NT2/D1 (cell line): ENCODE measurements around the gene GDF2.

Experiments used
- DNase-seq: peaks from one replicate; pipeline ENCODE4 v3.0.0-alpha.2; 2011; ENCODE audit warnings: low read depth, low spot score
- H3K27me3 ChIP-seq: 2 replicates; pipeline ENCODE4 v1.6.0; 2011; ENCODE audit warnings: mild to moderate bottlenecking; ENCODE audit not compliant: insufficient read length, insufficient read depth
- H3K36me3 ChIP-seq: 2 replicates; pipeline ENCODE4 v1.6.1; 2011; ENCODE audit warnings: mild to moderate bottlenecking, low read length, mixed read lengths; ENCODE audit not compliant: insufficient read depth, insufficient read length
- H3K4me1 ChIP-seq: 2 replicates; pipeline ENCODE4 v1.5.1; 2011; ENCODE audit not compliant: insufficient read depth, insufficient read length
- H3K4me3 ChIP-seq: 2 replicates; pipeline ENCODE4 v1.5.1; 2011; ENCODE audit warnings: low read depth; ENCODE audit not compliant: insufficient read length
- H3K9ac ChIP-seq: 2 replicates; pipeline ENCODE4 v1.6.0; 2011; ENCODE audit warnings: low read depth; ENCODE audit not compliant: insufficient read length
- H3K9me3 ChIP-seq: 2 replicates; pipeline ENCODE4 v1.5.1; 2011; ENCODE audit warnings: mild to moderate bottlenecking, low read length; ENCODE audit not compliant: insufficient read depth
- SUZ12 ChIP-seq: IDR thresholded peaks from 2 replicates; pipeline ENCODE4 v1.6.1; 2011; ENCODE audit not compliant: insufficient read length, insufficient read depth; ENCODE audit errors: extremely low read depth
- YY1 ChIP-seq: IDR thresholded peaks from 2 replicates; pipeline ENCODE4 v1.6.1; 2011; ENCODE audit not compliant: insufficient read length, insufficient read depth
- ZNF274 ChIP-seq: IDR thresholded peaks from 2 replicates; pipeline ENCODE4 v1.6.1; 2011; ENCODE audit warnings: mild to moderate bottlenecking, low read depth, low read length

The GDF2 gene

DNA sequence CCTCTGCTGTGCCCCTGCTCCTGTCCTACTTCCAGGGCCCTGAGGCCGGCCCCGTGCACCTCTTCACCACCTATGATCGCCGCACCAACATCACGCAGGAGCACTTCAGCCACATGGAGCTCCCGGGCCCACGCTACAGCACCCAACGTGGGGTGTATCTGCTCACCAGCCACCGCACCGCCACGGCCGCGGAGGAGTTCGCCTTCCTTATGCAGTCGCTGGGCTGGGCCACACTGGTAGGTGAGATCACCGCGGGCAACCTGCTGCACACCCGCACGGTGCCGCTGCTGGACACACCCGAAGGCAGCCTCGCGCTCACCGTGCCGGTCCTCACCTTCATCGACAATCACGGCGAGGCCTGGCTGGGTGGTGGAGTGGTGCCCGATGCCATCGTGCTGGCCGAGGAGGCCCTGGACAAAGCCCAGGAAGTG is 27.7 kb downstream of the GDF2 start:
- Histone ChIP-seq H3K9ac (no peak overlapping the region), H3K4me1 (no peaks in the 10 kb centered on the region), H3K4me3 (no peak overlapping the region), H3K9me3 (no peaks in the 10 kb centered on the region), H3K27me3 (no peaks in the 10 kb centered on the region), H3K36me3 (no peaks in the 10 kb centered on the region)
- no peak for DNase-seq
- no peak for TF ChIP-seq SUZ12
- TF ChIP-seq YY1: no peak
- TF ChIP-seq ZNF274: no peak

DNA sequence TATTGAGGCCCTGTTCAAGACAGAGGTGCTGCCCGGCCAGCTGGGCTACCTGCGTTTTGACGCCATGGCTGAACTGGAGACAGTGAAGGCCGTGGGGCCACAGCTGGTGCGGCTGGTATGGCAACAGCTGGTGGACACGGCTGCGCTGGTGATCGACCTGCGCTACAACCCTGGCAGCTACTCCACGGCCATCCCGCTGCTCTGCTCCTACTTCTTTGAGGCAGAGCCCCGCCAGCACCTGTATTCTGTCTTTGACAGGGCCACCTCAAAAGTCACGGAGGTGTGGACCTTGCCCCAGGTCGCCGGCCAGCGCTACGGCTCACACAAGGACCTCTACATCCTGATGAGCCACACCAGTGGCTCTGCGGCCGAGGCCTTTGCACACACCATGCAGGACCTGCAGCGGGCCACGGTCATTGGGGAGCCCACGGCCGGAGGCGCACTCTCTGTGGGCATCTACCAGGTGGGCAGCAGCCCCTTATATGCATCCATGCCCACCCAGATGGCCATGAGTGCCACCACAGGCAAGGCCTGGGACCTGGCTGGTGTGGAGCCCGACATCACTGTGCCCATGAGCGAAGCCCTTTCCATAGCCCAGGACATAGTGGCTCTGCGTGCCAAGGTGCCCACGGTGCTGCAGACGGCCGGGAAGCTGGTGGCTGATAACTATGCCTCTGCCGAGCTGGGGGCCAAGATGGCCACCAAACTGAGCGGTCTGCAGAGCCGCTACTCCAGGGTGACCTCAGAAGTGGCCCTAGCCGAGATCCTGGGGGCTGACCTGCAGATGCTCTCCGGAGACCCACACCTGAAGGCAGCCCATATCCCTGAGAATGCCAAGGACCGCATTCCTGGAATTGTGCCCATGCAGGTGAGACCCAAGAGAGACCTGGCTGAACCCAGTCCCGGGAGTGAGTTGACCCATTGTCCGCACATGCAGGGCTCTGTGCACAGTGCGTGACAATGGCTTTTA is 28.7 kb downstream of the GDF2 start:
- Histone ChIP-seq H3K9me3 (no peaks in the 10 kb centered on the region), H3K9ac (no peak overlapping the region)
- TF ChIP-seq ZNF274 (no peak), SUZ12 (no peak), YY1 (no peak)

DNA sequence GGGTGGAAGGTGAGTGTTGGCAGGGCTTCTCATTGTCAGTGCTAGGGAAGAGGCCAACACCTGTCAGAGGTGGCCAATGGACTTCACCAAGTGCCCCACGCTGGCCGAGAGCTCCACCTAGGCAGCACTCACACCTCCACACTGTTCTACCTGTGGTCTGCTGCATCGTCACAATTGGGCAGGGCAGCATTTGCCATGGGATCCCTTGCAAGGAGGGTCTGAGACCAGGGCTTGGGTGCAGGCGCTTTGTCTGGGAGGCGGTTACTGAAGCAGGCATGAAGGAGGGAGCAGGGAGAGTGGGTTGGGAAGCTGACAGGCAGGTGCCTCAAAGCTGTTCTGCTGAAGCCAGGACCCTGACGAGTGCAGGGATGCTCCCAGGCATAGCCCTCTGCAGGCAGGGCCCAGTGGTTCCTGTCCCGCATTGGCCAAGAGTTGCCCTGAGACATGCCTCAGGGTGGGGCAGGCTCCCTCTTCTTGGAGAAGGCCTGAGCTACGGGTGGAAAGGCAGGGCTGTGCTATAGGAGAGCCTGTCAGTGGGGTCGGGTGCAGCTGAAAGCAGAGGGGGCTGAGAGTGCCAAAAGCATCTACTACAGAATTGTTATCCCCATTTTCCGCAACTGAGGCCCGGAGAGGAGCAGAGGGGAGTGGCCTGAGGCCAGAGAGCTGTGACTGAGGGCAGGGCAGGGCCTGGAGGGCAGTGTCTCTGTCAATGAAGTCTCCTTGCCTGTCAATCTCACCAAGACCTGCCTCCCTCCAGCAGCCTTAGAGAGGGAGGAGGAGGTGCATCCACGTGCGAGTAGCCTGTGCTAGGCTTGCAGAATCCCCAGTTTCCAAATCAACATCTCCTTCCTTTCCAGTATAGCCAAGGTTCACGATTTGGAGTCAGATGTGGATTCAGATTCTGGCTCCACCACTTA is 29.9 kb downstream of the GDF2 start:
- no peaks in the 10 kb centered on the region for H3K9me3 ChIP-seq
- no peak for TF ChIP-seq SUZ12
- TF ChIP-seq YY1: no peak
- no peak for TF ChIP-seq ZNF274

More for the DNA sequence above, 28.7 kb downstream of the GDF2 start:
- Histone ChIP-seq H3K4me1 (no peaks in the 10 kb centered on the region), H3K4me3 (no peak overlapping the region), H3K27me3 (no peaks in the 10 kb centered on the region), H3K36me3 (no peaks in the 10 kb centered on the region)
- DNase-seq: no peak

DNA sequence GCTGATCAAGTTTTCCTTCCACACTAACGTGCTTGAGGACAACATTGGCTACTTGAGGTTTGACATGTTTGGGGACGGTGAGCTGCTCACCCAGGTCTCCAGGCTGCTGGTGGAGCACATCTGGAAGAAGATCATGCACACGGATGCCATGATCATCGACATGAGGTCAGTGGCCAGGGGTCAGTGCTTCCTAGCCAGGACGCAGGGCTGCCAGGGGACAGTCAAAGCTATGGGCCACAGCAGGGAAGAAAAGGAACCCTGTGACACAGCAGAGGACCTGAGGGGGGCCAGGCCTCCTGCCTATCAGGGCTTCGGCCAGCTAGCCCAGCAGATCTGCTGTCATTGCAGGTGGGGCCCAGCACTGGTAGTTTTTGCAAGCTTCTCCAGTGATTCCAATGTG is 31.1 kb downstream of the GDF2 start:
- Histone ChIP-seq H3K36me3 (no peaks in the 10 kb centered on the region), H3K4me1 (no peaks in the 10 kb centered on the region), H3K9ac (no peak overlapping the region), H3K4me3 (no peak overlapping the region), H3K9me3 (no peaks in the 10 kb centered on the region), H3K27me3 (no peaks in the 10 kb centered on the region)
- no peak for TF ChIP-seq SUZ12
- TF ChIP-seq YY1: no peak
- no peak for TF ChIP-seq ZNF274
- DNase-seq: no peak

More for the DNA sequence above, 29.9 kb downstream of the GDF2 start:
- no peak for DNase-seq
- H3K4me1 ChIP-seq: no peaks in the 10 kb centered on the region
- H3K4me3 ChIP-seq: no peak overlapping the region
- H3K36me3 ChIP-seq: no peaks in the 10 kb centered on the region
- no peak overlapping the region for H3K9ac ChIP-seq
- H3K27me3 ChIP-seq: no peaks in the 10 kb centered on the region

DNA sequence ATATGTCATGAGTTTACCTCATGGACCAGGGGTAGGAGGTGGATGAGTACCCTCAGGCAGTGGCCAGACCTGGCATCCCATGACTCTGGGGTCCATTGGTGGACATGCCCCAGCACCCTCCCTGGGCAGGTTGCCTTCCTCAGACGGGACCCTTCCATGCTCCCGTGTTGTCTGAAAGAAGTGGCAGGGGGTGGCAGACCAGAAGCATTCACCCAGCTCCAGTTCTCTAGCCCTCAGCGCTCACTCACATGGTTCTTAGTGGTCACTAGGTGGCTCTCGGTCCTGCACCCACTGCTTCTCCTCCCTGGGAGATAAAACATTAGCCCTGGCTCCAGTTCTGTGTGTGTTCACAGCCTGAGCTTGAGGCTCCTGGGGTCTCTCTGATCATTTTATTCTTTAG is 31.9 kb downstream of the GDF2 start:
- H3K4me1 ChIP-seq: no peaks in the 10 kb centered on the region
- no peak overlapping the region for H3K4me3 ChIP-seq
- H3K36me3 ChIP-seq: no peaks in the 10 kb centered on the region
- H3K9me3 ChIP-seq: no peaks in the 10 kb centered on the region
- no peak for DNase-seq
- H3K9ac ChIP-seq: no peak overlapping the region
- H3K27me3 ChIP-seq: no peaks in the 10 kb centered on the region
- TF ChIP-seq YY1 (no peak), ZNF274 (no peak), SUZ12 (no peak)

DNA sequence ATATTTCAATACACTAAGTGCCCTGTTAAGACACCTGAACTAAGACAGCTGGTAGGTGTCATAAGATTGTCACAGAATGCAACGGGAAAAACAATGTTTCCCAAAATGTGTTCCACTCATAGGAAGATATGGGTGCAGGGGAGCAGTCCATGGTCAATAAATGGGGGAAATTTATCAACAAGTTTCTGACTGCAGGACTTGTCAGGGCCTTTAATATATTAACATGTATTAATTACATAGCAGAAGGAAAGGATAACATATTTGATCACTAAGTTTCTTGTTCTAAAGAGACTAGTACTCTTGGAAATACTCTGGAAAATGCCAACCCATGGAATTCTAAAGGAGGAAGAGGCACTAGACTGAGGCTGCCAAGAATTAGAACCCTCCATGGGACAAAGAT is 32.6 kb downstream of the GDF2 start:
- Histone ChIP-seq H3K9me3 (no peaks in the 10 kb centered on the region), H3K27me3 (no peaks in the 10 kb centered on the region), H3K4me1 (no peaks in the 10 kb centered on the region), H3K9ac (no peak overlapping the region), H3K4me3 (no peak overlapping the region), H3K36me3 (no peaks in the 10 kb centered on the region)
- no peak for TF ChIP-seq ZNF274
- TF ChIP-seq SUZ12: no peak
- no peak for TF ChIP-seq YY1
- no peak for DNase-seq
